Coronary artery (tissue), 2 donors: ENCODE results near the gene FCER1G.

Source experiments
- DNase-seq: peaks from one replicate; pipeline ENCODE4 v3.0.0-alpha.2; 2017; ENCODE audit warnings: low spot score
- H3K27ac ChIP-seq, 2 donors: fragments of 200-600 bp; sonication (generic); one replicate each; pipeline ENCODE4 v1.5.1; 2016 to 2019
- H3K4me3 ChIP-seq: fragments of 200-600 bp; sonication (generic); 2 replicates; pipeline ENCODE4 v1.5.1; 2016; ENCODE audit warnings: mild to moderate bottlenecking, moderate library complexity
- CTCF ChIP-seq: fragments of 200-600 bp; sonication (generic); IDR thresholded peaks from one replicate; pipeline ENCODE4 v1.5.1; 2019; ENCODE audit warnings: antibody characterized with exemption

The FCER1G gene

GRCh38 chr1:161198897-161199431 lies 16.1 kb upstream of the FCER1G start, which contains the start of gene ADAMTS4:
Gene ADAMTS4 (minus strand): TSS chr1:161199054. CDS start chr1:161198627, 427 bp downstream.
- TF ChIP-seq CTCF = no peak
- peak within 1 kb of the TSS; percentile 97 to 98 for H3K27ac ChIP-seq
- DNase-seq = peak; percentile 91
- H3K4me3 ChIP-seq = peak within 1 kb of the TSS; percentile 75

- DNase-seq = no peak
- TF ChIP-seq CTCF = no peak
- peak overlapping the region; percentile 75 for H3K4me3 ChIP-seq
- H3K27ac ChIP-seq = peak overlapping the region; percentile 97 to 98
These were observed 15.5 kb upstream of the FCER1G start for GRCh38 chr1:161199506-161200139.

GRCh38 chr1:161200421-161200991 lies 14.6 kb upstream of the FCER1G start:
- Histone ChIP-seq H3K4me3 (peak overlapping the region; percentile 94), H3K27ac (peak overlapping the region; percentile 97 to 98)
- no peak for TF ChIP-seq CTCF
- DNase-seq = no peak

DNA sequence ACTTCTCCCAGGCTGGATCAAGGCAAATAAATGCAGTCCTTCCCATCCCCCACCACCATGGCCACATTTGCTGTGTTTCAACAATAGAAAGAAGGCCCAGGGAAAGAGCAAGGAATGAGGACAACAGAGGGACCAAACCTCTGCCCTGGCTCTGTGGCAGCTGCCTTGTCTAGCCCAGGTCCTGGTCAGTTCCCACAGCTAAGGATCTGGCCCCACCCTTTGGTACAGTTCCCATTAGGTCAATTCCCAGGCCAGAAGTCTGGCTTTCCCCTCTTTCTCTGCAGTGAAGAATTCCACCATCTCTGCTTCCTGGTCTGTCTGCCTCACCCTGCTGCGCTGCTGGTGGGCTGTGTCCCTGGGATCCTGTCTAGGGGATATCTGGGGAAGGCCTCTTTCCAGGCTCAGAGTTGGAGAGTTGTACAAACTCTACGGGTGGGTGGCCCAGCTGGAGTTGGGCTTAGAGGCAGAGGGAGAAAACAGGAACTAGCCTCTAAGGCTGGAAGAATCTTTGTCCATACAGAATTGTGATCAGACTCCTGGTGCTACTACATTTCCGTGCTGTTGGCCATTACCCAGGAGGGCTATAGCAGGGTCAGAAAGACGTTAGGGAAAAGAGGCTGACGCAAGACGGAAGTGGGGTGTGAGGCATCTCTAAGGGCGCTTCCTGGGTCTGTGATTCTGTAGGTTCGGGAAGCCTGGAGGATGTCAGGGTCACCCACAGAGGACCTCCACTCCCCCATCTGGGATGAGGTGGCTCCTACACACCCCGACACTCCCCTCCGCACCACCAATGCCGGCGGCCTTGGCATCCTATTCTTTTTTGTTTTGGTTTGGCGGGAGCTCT lies 13.9 kb upstream of the FCER1G start:
- peak; percentile 89 for DNase-seq
- TF ChIP-seq CTCF = no peak
- Histone ChIP-seq H3K4me3 (peak overlapping the region; percentile 94), H3K27ac (peak overlapping the region; percentile 97 to 98)

DNA sequence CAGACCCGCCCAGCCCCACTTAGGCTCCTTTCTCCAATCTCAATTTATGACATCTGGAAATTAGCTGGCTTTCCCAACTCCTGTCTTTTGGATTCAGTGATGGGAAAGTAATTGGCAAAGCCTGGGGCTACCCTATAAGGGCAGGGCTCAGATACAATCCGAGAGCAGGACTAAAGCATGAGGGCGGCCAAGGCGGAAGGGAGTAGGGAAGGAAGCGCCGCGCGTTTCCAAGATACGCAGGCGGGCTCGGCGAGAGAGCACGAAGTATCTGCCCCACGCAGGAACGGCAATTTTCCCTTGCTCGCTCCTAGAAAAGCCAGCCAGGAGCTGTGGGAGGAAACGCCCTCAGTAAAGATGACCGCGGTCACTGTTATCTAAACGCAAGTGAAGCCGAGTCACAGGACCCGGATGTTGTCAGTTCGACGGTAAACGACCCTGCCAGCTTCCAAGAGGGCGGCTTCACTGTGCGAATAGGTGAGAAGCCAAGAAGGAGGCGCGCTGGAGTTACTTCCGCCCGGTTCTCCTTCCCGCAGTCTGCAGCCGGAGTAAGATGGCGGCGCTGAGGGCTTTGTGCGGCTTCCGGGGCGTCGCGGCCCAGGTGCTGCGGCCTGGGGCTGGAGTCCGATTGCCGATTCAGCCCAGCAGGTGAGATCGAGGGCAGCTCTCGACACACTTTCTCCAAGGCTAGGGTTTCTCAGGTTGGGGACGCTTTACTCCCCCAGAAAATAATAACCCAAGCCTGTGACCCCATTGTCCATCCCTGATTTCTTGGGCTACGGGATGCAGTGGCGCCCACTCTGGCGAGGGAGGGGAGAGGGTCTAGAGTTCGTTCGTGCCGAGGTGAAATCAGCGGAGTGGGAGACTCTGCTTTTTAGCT lies 13.0 kb upstream of the FCER1G start, which contains the start of gene NDUFS2:
NDUFS2 (plus strand) TSS at position 532 of the 877 bp plus-strand sequence; CDS start at position 551, 19 bp downstream.
- Histone ChIP-seq H3K4me3 (peak within 1 kb of the TSS; percentile 94), H3K27ac (peak within 1 kb of the TSS; percentile 97 to 98)
- TF ChIP-seq CTCF = no peak
- peak; percentile 99 for DNase-seq
